Activated T-helper 1 cell treated with anti-CD3 and anti-CD28 coated beads, Interleukin-12 subunit alpha, Interleukin-12 subunit beta, Interleukin-2, Interleukin-4 antibody, amounts not matched to agents 30 ng/mL and 10 ng/mL and 1 ng/mL, durations not matched to agents 14 hours and 24 hours and 36 hours (primary cell): ENCODE measurements around the gene GALNT16. TPM values are rescaled to one million over a fixed set of nuclear protein-coding genes. Genes with fewer than 3 reads are reported as not detected.
"Not testable (repeated sequence)": the region's sequence is repeated elsewhere in the genome, so short reads cannot be mapped to it uniquely, and the experiment has no call there.

Source experiments
- DNase-seq: peaks from one replicate; pipeline ENCODE4 v3.0.0; 2021; ENCODE audit warnings: low spot score
- H3K27ac Mint-ChIP-seq: one replicate; pipeline ENCODE4 v1.8.0; 2021; ENCODE audit warnings: mild to moderate bottlenecking, mixed read lengths
- H3K27me3 Mint-ChIP-seq: one replicate; pipeline ENCODE4 v1.8.0; 2022; ENCODE audit warnings: mild to moderate bottlenecking, moderate library complexity, mixed read lengths; ENCODE audit not compliant: insufficient read depth
- H3K36me3 Mint-ChIP-seq: one replicate; pipeline ENCODE4 v1.8.0; 2021; ENCODE audit warnings: low read depth, mixed read lengths
- H3K4me1 Mint-ChIP-seq: one replicate; pipeline ENCODE4 v1.8.0; 2021; ENCODE audit warnings: low read depth, mixed read lengths
- H3K4me3 Mint-ChIP-seq: one replicate; pipeline ENCODE4 v1.8.0; 2021; ENCODE audit warnings: mild to moderate bottlenecking, moderate library complexity, mixed read lengths
- H3K9me3 Mint-ChIP-seq: one replicate; pipeline ENCODE4 v1.8.0; 2021; ENCODE audit warnings: mixed read lengths
- intact Hi-C: fragments of 100-400 bp; cut with micrococcal nuclease; formaldehyde crosslinking; loops from one replicate; pipeline ENCODE4 v1.15.1; 2024
- total RNA-seq: library from RNA; stranded (reverse); gene quantifications from 2 replicates; pipeline ENCODE4 v1.2.3, GENCODE V29; 2022

The GALNT16 gene
- total RNA-seq, 1 donor from 2014 or later: 0.05 TPM

DNA sequence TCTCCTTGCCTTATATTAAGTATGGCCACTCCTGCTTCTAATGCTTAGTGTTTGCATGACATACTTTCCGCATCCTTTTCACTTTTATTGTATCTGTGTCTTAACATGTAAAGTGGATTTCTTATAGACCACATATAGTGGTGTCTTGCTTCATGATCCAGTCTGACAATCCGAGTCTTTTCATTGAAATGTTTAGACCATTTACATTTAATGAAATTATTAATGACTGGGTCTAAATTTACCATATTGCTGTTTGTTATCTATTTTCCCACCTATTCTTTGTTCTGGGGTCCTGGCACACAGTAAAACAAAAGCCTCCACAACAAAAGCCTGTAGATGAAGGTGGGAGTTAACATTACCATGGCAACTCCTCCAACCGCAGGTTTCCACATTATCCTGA is 115.2 kb downstream of the GALNT16 start:
- peaks cover 38% of the 10 kb centered on the region for H3K36me3 Mint-ChIP-seq
- no peaks in the 10 kb centered on the region for H3K27me3 Mint-ChIP-seq

DNA sequence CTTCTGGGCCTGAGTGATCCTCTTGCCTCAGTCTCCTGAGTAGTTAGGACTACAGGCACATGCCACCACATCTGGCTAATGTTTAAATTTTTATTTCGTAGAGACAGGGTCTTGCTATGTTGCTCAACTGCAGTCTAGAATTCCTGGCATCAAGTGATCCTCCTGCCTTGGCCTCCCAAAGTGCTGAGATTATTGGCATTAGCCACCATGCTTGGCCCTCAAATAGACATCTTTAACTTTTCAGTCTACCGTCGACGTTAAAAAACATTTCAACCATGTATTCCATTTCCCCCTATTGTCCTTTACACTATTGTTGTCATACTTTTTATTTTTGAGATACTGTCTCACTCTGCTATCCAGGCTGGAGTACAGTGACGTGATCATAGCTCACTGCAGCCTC is 115.8 kb downstream of the GALNT16 start:
- no peaks in the 10 kb centered on the region for H3K27me3 Mint-ChIP-seq
- H3K36me3 Mint-ChIP-seq: peaks cover 43% of the 10 kb centered on the region
- intact Hi-C loops: no loop called here
- no peaks in the 10 kb centered on the region for H3K9me3 Mint-ChIP-seq
- no peak overlapping the region for H3K27ac Mint-ChIP-seq
- H3K4me3 Mint-ChIP-seq: no peak overlapping the region
- H3K4me1 Mint-ChIP-seq: peaks cover 12% of the 10 kb centered on the region
- no peak for DNase-seq

More for the DNA sequence above, 115.2 kb downstream of the GALNT16 start:
- Mint-ChIP-seq H3K4me3 (no peak overlapping the region), H3K27ac (no peak overlapping the region), H3K4me1 (peaks cover 12% of the 10 kb centered on the region), H3K9me3 (no peaks in the 10 kb centered on the region)
- DNase-seq: no peak
- intact Hi-C loops: no loop called here

GRCh38 chr14:69376439-69376838 is 116.5 kb downstream of the GALNT16 start:
- no peak overlapping the region for H3K4me3 Mint-ChIP-seq
- peaks cover 12% of the 10 kb centered on the region for H3K4me1 Mint-ChIP-seq
- no peak overlapping the region for H3K27ac Mint-ChIP-seq
- H3K27me3 Mint-ChIP-seq: no peaks in the 10 kb centered on the region
- no peaks in the 10 kb centered on the region for H3K9me3 Mint-ChIP-seq
- peaks cover 45% of the 10 kb centered on the region for H3K36me3 Mint-ChIP-seq
- DNase-seq: no peak
- intact Hi-C loops: no loop called here

GRCh38 chr14:69378274-69378673 is 118.3 kb downstream of the GALNT16 start:
- peaks cover 46% of the 10 kb centered on the region for H3K36me3 Mint-ChIP-seq

DNA sequence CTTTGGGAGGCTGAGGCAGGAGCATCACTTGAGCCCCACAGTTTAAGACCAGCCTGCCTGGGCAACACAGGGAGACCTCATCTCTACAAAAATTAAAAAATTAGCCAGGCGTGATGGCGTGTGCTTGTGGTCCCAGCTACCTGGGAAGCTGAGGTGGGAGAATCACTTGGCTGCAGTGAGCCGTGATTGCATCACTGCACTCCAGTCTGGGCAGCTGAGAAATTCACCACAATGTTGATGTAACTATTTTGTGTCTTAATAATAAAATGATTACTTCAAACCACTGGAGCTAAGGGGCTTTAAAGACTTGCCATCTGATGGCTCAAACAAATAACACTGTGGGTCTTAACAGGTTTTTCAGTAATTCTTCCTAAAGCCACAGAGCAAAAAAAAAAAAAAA is 127.4 kb downstream of the GALNT16 start:
- Mint-ChIP-seq H3K4me1 (peaks cover 38% of the 10 kb centered on the region), H3K4me3 (no peak overlapping the region), H3K27ac (no peak overlapping the region), H3K9me3 (no peaks in the 10 kb centered on the region), H3K27me3 (no peaks in the 10 kb centered on the region), H3K36me3 (peaks cover 55% of the 10 kb centered on the region)
- DNase-seq: no peak
- intact Hi-C loops: no loop called here

More at GRCh38 chr14:69378274-69378673, 118.3 kb downstream of the GALNT16 start:
- DNase-seq: no peak
- peaks cover 8% of the 10 kb centered on the region for H3K4me1 Mint-ChIP-seq
- no peaks in the 10 kb centered on the region for H3K27me3 Mint-ChIP-seq
- intact Hi-C loops: no loop called here
- H3K4me3 Mint-ChIP-seq: no peak overlapping the region
- H3K9me3 Mint-ChIP-seq: no peaks in the 10 kb centered on the region
- no peak overlapping the region for H3K27ac Mint-ChIP-seq

DNA sequence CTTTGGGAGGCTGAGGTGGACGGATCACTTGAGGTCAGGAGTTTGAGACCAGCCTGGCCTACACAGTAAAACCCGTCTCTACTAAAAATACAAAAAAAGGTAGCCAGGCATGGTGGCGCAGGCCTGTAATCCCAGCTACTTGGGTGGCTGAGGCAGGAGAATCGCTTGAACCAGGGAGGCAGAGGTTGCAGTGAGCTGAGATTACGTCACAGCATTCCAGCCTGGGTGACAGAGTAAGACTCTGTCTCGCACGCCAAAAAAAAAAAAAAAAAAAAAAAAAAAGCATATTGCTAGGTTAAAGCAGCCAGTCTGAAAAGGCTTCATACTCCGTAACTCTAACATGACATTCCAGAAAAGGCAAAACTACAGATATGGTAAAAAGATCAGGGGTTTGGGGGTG is 131.4 kb downstream of the GALNT16 start:
- intact Hi-C loops: loop anchor here (10.0 kb wide), 1 partner anchor 1717 kb away; the partner anchor contains the start of gene VTI1B
- peaks cover 67% of the 10 kb centered on the region for H3K36me3 Mint-ChIP-seq
- H3K4me1 Mint-ChIP-seq: peaks cover 63% of the 10 kb centered on the region
- not testable (repeated sequence) for H3K4me3 Mint-ChIP-seq, H3K9me3 Mint-ChIP-seq, H3K27ac Mint-ChIP-seq, DNase-seq, H3K27me3 Mint-ChIP-seq

- Mint-ChIP-seq H3K4me1 (peaks cover 69% of the 10 kb centered on the region), H3K27ac (no peak overlapping the region), H3K9me3 (no peaks in the 10 kb centered on the region), H3K36me3 (peaks cover 69% of the 10 kb centered on the region), H3K4me3 (no peak overlapping the region), H3K27me3 (no peaks in the 10 kb centered on the region)
- no peak for DNase-seq
- intact Hi-C loops: loop anchor here (10.0 kb wide), 1 partner anchor 1718 kb away; the partner anchor contains the start of gene VTI1B
These were observed 132.5 kb downstream of the GALNT16 start for GRCh38 chr14:69392481-69392880.

- Mint-ChIP-seq H3K9me3 (no peaks in the 10 kb centered on the region), H3K36me3 (peaks cover 68% of the 10 kb centered on the region), H3K27me3 (no peaks in the 10 kb centered on the region), H3K4me3 (peak overlapping the region; percentile 96), H3K4me1 (peaks cover 76% of the 10 kb centered on the region), H3K27ac (peak overlapping the region; percentile 98)
- DNase-seq: no peak
- intact Hi-C loops: loop anchor here (5.0 to 10.0 kb wide), 3 partner anchors 154 to 1721 kb away; partner anchors contain the start of genes VTI1B and ZFP36L1
These were observed 136.0 kb downstream of the GALNT16 start for GRCh38 chr14:69395929-69396328.

GRCh38 chr14:69398053-69398817 is 138.3 kb downstream of the GALNT16 start, which contains the start of the genes ERH and SLC39A9:
Gene ERH, minus strand, starts transcription at chr14:69398299. Its CDS starts 66 bp downstream, at chr14:69398233.
Gene SLC39A9, plus strand, starts transcription at chr14:69398692. Its CDS starts 678 bp downstream, at chr14:69399370.
- H3K27ac Mint-ChIP-seq: peak within 1 kb of the TSS; percentile 98
- H3K36me3 Mint-ChIP-seq: peaks cover 51% of the 10 kb centered on the region
- peaks cover 63% of the 10 kb centered on the region for H3K4me1 Mint-ChIP-seq
- peak within 1 kb of the TSS; percentile 96 for H3K4me3 Mint-ChIP-seq
- no peaks in the 10 kb centered on the region for H3K9me3 Mint-ChIP-seq
- intact Hi-C loops: loop anchor here (1.0 to 10.0 kb wide), 12 partner anchors 44 to 1723 kb away; partner anchors contain the start of genes COX16, DCAF5, EXD2 and MED6
- DNase-seq: peak; percentile 91
- no peaks in the 10 kb centered on the region for H3K27me3 Mint-ChIP-seq

GRCh38 chr14:69398818-69399210 is 138.9 kb downstream of the GALNT16 start:
- H3K36me3 Mint-ChIP-seq: peaks cover 46% of the 10 kb centered on the region
- peaks cover 58% of the 10 kb centered on the region for H3K4me1 Mint-ChIP-seq
- H3K27me3 Mint-ChIP-seq: no peaks in the 10 kb centered on the region
- intact Hi-C loops: loop anchor here (1.0 to 10.0 kb wide), 12 partner anchors 45 to 1724 kb away; partner anchors contain the start of genes COX16, DCAF5, EXD2 and MED6
- H3K9me3 Mint-ChIP-seq: no peaks in the 10 kb centered on the region
- peak overlapping the region; percentile 98 for H3K27ac Mint-ChIP-seq
- peak overlapping the region; percentile 96 for H3K4me3 Mint-ChIP-seq
- no peak for DNase-seq

GRCh38 chr14:69399750-69400149 is 139.8 kb downstream of the GALNT16 start:
- H3K36me3 Mint-ChIP-seq: peaks cover 41% of the 10 kb centered on the region

GRCh38 chr14:69400154-69400553 is 140.2 kb downstream of the GALNT16 start:
- intact Hi-C loops: no loop called here
- no peak for DNase-seq
- Mint-ChIP-seq H3K4me1 (peaks cover 48% of the 10 kb centered on the region), H3K27ac (no peak overlapping the region), H3K4me3 (peak overlapping the region; percentile 96), H3K27me3 (no peaks in the 10 kb centered on the region), H3K36me3 (peaks cover 38% of the 10 kb centered on the region), H3K9me3 (no peaks in the 10 kb centered on the region)

More at GRCh38 chr14:69399750-69400149, 139.8 kb downstream of the GALNT16 start:
- H3K4me1 Mint-ChIP-seq: peaks cover 52% of the 10 kb centered on the region
- no peaks in the 10 kb centered on the region for H3K27me3 Mint-ChIP-seq
- no peaks in the 10 kb centered on the region for H3K9me3 Mint-ChIP-seq
- no peak for DNase-seq
- H3K27ac Mint-ChIP-seq: peak overlapping the region; percentile 98
- intact Hi-C loops: loop anchor here (2.0 to 10.0 kb wide), 4 partner anchors 157 to 1725 kb away; partner anchors contain the start of genes MED6, VTI1B and ZFP36L1
- H3K4me3 Mint-ChIP-seq: peak overlapping the region; percentile 96

GRCh38 chr14:69401841-69402240 is 141.9 kb downstream of the GALNT16 start:
- no peak overlapping the region for H3K27ac Mint-ChIP-seq
- no peaks in the 10 kb centered on the region for H3K27me3 Mint-ChIP-seq
- no peak for DNase-seq
- no peak overlapping the region for H3K4me3 Mint-ChIP-seq
- H3K4me1 Mint-ChIP-seq: peaks cover 31% of the 10 kb centered on the region
- H3K36me3 Mint-ChIP-seq: peaks cover 22% of the 10 kb centered on the region
- no peaks in the 10 kb centered on the region for H3K9me3 Mint-ChIP-seq
- intact Hi-C loops: no loop called here
